A673 (cell line): Measurements from ENCODE around the gene PGAM2.
"Not testable (repeated sequence)": the region's sequence is repeated elsewhere in the genome, so short reads cannot be mapped to it uniquely, and the experiment has no call there.

Experiments used
- EZH2 ChIP-seq: fragments of 200-600 bp; sonication (generic); IDR thresholded peaks from 2 replicates; pipeline ENCODE4 v1.6.1; 2017; ENCODE audit warnings: borderline replicate concordance, low read depth, mild to moderate bottlenecking, mixed read lengths, antibody characterized with exemption, low read length; ENCODE audit not compliant: poor library complexity, severe bottlenecking
- TF ChIP-seq, protein P1 (sequence below): fragments of 300-800, 200-600 bp; sonication (generic); conservative IDR thresholded peaks from 2 replicates; pipeline ENCODE4 v1.5.1; 2017; ENCODE audit warnings: low read depth, mild to moderate bottlenecking, antibody characterized with exemption, low read length, moderate library complexity, mixed read lengths

- TF ChIP-seq, protein P1, sequence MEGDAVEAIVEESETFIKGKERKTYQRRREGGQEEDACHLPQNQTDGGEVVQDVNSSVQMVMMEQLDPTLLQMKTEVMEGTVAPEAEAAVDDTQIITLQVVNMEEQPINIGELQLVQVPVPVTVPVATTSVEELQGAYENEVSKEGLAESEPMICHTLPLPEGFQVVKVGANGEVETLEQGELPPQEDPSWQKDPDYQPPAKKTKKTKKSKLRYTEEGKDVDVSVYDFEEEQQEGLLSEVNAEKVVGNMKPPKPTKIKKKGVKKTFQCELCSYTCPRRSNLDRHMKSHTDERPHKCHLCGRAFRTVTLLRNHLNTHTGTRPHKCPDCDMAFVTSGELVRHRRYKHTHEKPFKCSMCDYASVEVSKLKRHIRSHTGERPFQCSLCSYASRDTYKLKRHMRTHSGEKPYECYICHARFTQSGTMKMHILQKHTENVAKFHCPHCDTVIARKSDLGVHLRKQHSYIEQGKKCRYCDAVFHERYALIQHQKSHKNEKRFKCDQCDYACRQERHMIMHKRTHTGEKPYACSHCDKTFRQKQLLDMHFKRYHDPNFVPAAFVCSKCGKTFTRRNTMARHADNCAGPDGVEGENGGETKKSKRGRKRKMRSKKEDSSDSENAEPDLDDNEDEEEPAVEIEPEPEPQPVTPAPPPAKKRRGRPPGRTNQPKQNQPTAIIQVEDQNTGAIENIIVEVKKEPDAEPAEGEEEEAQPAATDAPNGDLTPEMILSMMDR, result not testable (repeated sequence)
- not testable (repeated sequence) for TF ChIP-seq EZH2
These were observed 42.4 kb downstream of the PGAM2 start for GRCh38 chr7:44022796-44023467.
